H1 (cell line): ENCODE data around the gene TMEM161B. TPM values are rescaled to one million over a fixed set of nuclear protein-coding genes. Genes with fewer than 3 reads are reported as not detected.

Source experiments
- EGR1 ChIP-seq: IDR thresholded peaks from 2 replicates; pipeline ENCODE4 v1.6.1; 2011; ENCODE audit warnings: low read depth, low read length, borderline replicate concordance
- EZH2 ChIP-seq: fragments of 200-600 bp; sonication (generic); IDR thresholded peaks from 2 replicates; pipeline ENCODE4 v1.7.1; 2012; ENCODE audit warnings: low read depth, mild to moderate bottlenecking, moderate library complexity, low read length, inconsistent platforms; ENCODE audit not compliant: severe bottlenecking
- polyA plus RNA-seq, 7 experiments: library from polyadenylated mRNA; depleted of rRNA in 3 of 7; stranded (reverse) in 5 of 7; unstranded in 2 of 7; fragments of >200 nt in 5 of 7; fragments of 200-250 nt in 2 of 7; gene quantifications; 1 replicate in 5 of 7; 2 replicates in 1 of 7; 4 replicates in 1 of 7; pipeline versions ENCODE4 v1.2.1 to v1.2.3, GENCODE V29; 2011 to 2013; ENCODE audit warnings: missing spikeins in 2 of 7, mixed read lengths in 2 of 7
- total RNA-seq: library from RNA; stranded (reverse); fragmentation: NEBNext Ultra II Directional; extraction: Animal tissue kit (Norgen Biotek cat#: 25700); gene quantifications from 2 replicates; pipeline ENCODE4 v1.2.1, GENCODE V29; 2021

TMEM161B gene
- total and polyA plus RNA-seq, 2 of the 8 experiments (the other 6 are each of a cell fraction or from before 2014, with no cell fraction given), result 7.4 to 13.8 TPM

- TF ChIP-seq EZH2 (peak; percentile 65), EGR1 (no peak)
Observed at GRCh38 chr5:88145611-88146467, 122.8 kb downstream of the TMEM161B start (continued).
